HG02970 (cell line): ENCODE data around the gene USP38.
"Not testable (repeated sequence)": the region's sequence is repeated elsewhere in the genome, so short reads cannot be mapped to it uniquely, and the experiment has no call there.

ENCODE experiments used
- ATAC-seq: cut with Tn5 transposase; IDR thresholded peaks from one replicate; pipeline ENCODE4 v1.9.1; 2021; ENCODE audit warnings: mild to moderate bottlenecking, moderate library complexity, moderate number of reproducible peaks; ENCODE audit not compliant: unreplicated experiment, low FRiP score

Gene USP38

DNA sequence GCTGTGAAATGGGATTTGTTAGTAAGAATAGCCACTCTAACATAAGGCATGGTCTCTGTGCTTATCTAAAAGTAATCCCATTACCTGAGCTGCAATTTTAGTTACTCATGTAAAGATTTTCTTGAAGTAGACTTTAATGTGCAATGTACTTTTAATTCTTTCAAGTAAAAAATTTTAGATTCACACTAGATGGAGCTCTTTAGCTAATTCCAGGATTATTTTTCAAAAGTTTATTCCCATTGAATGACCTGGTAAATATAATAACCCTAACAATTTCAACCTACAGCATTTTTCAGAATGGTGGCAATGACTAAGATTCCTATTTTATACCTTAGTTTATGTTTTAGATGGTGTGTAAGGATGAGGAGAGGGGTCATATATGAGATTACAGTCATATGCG, 18.1 kb downstream of the USP38 start:
- no peak for ATAC-seq

DNA sequence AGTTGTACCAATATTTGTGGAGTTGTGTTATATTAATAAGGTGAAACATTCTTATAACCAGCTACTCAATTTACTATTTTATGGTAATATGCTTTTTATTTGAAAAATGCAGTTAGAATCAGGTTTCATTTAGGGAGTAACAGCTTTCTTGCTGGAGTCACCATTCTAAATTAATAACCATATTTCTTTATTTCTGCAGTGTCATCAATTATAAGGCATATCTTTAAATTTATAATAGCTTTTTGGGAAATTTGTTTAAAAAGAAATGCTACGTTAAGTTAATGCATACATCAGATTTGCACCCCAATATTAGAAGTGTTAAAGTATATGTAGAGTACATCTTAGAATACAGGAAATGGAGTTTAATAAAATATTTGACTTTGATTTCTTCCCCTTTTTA, 18.9 kb downstream of the USP38 start:
- ATAC-seq: no peak

DNA sequence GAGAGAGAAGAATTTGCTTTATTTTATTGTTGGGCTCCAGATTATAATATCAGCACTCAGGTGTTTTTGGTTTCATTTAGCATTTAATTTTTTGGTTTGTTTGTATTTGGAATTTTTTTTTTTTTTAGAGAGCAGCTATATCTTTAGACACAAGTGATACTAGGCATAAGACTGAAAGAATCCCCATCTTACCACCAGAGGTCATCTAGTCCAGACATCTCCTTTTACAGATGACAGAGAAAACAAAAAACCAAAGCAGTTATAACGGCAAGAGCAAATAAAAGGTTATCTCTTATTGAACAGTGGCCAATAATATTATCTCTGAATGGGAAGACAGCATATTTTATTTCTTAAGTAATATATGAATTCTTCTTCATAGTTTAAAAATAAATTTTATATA, 22.8 kb downstream of the USP38 start:
- no peak for ATAC-seq

DNA sequence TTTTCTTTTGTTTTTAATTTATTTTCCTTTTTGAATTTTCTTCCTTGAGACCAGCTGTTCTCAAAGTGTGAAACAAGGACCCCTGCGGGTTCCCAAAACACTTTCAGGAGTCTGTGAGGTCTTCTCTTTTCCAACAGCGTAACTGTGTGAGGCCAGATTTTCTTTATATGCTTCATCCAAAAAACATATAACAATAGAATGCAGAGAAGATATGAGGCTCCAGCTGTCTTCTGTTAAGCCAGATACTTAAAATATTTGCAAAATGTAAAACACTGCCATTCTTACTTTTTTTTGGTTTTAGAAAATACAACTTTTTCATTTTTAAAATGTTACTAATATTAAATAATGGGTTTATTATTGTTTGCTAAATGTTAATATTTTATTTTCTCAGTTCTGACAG, 27.8 kb downstream of the USP38 start:
- no peak for ATAC-seq

DNA sequence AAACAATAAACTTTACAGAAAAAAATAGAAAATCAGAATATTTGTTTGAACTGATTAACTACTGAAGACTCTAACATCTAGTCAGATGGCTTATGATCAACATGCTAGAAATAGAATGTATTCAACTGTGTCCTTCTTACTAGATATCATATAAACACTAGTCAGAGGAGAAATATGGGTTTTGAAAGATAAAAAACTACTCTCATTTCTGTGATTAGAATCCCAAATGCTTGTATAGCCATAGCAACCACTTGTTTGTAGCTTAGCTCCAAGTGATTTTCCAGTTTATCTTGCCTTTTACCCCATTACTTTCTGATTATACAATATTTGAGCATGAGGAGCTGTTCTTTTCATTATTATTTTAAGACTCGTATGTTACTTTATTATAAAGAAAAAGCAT, 31.2 kb downstream of the USP38 start:
- no peak for ATAC-seq

DNA sequence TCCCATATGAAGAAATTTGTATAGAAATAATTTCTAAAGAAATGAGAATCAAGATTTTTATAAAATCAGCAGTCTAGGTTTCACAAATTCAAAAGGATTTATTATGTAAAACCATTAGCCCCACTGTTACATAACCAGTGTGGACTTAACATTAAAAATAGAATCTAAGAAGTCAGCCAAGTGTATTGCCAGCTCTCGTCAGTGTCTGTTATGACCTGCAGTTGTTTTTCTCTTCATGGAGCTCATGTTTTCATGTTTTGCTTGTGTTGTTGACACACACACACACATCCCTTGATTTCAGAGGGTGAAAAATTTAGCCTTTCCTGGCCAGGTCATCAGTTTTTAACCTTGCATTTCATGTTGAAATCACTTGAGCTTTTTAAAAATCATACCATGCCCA, 39.5 kb downstream of the USP38 start:
- ATAC-seq: no peak

DNA sequence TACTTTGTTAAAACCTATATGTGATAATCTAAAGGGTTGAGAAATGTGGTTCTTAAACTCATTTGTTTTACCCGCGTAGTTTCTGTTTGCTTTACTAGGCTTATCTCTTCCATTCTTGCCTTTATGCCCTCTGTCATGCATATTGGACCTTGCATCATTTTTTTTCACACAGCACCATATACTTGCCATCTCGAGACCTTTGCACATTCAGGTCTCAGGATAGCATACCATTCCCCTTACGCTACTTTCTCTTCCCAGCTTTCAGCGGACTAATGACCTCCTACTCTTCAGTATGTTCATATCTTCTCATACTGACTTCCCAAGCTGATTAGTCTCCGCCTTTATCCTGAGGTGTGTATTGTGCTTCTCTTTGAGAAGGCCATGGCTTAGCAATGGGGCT, 40.5 kb downstream of the USP38 start:
- no peak for ATAC-seq

DNA sequence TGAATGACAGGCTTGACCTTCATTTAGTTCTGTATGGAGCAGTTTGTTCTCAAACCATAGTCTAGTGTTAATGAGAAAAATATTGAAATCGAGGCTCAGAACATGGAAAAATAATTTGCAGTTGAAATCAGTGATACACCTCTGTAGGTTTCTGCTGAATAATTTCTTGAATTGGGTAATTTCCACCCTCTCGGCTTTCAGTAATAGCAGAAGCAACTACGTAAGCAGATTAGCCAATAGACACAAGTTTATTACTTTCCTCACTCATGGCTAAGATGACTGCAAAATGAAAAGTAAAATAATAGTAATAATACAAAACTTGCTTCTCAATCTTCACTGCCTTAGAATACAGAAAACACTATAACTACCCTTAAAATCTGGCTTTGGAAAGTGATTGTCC, 46.0 kb downstream of the USP38 start:
- ATAC-seq: no peak

DNA sequence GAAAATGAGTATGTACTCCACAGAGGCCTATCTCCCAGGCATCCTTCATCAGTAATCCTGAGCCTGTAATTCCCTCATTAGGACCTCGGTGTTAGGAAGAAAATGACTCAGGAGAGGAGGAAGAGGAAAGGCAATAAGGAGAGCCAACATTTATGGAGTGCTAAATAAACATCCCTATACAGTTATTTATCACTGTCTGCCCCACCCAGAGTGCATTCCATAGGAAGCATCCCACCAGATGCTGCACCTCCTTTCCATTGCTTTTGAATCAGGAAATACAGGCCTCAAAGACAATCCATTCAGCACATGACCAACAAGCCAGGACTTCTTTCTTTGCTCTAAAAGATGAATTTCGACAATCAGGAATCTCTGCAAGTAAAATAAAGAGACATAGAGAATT, 47.6 kb downstream of the USP38 start:
- ATAC-seq: no peak

DNA sequence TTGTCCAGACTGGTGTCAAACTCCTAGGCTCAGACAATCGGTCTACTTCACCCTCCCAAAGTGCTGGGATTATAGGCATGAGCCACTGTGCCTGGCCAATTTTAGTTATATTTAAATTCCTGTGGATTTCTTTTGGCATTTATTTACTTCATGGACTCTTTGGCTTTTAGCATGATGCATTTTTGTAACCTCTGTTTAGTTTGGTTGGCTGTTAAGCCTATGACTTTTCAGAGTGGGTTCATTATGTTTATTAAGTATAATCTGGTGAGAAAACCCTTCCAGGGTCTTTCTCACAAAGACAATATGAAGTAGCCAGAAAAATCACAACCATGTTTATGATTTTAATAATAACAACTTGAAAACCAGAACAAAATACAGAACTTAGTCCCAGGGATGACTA, 49.4 kb downstream of the USP38 start:
- no peak for ATAC-seq

DNA sequence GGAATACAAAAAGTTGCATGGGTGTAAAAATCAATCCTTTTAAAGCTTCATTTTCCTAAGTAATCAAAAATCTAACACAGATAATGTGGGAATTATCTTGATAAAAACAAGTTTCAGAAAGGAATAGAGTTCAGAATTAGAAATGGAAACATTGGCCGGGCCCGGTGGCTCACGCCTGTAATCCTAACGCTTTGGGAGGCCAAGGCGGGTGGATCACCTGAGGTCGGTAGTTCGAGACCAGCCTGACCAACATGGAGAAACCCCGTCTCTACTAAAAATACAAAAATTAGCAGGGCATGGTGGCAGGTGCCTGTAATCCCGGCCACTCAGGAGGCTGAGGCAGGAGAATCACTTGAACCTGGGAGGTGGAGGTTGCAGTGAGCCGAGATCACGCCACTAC, 52.5 kb downstream of the USP38 start:
- ATAC-seq: not testable (repeated sequence)

DNA sequence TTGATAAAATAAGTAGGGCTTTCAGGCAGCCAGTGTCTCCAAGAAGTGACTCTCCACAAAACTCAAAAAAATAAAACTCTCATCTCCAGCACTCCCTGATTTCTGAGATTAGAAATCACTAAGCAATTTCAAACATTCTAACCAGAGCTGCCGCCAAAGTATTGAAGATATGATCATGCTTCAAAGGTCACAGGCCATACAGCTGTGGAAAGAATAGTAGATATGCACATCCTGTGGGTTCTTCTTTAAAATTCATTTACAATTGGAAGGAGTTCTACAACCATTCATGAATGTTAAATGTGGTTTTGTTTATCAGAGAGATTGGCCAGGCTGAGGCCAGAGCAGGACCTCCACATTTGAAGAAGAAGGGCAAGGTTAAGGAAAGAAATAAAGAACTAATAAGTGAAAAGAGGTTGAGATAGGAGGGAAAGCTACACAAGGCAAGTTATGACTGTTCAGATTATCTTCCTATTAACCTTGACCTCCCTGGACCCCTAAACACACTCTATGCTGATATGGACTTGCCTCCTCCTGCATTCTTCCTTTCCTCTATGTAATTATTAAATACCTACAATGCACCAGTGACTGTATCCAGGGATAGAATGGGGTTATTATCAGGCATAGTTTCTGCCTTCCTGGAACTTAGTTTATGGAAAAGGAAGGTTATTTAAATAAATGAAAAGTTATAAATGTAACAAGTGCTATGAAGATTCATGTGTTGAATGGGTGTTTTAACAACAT, 56.4 kb downstream of the USP38 start:
- ATAC-seq: no peak

DNA sequence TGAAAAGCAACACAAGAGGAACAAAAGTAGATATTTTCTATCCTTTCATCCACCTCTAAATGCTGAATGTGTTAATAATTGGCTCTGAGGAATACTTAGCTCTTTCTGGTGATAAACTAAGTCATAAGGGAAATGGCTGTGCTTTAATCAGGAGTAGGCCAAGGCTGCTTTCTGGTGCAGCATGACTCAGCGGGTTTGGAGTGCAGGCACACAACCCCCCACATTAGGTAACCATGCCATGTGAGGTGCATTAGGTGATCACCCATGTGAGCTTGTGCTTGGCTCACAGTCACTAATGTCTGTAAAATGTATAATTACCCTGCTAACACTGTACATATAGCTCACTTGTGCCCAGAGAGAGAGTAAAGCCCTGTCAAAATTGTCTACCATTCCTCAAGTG, 57.2 kb downstream of the USP38 start:
- no peak for ATAC-seq

DNA sequence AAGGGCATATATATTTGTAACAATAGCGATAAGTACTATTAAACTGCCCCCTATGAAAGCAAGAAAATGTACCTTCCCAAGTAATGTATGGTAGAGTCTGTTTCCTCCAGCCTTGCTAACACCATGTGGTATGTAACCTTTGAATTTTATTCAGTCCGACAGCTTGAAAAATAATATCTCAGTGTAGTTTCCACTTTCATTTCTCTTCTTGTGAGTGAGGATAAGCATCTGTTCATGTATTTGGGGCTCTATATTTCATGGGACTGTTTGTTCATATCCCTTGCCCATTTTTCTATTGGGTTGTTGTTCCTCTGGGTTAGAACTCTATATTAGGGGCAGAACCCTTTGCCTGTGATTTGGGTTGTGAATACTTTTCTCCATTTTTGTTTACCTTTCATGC, 58.3 kb downstream of the USP38 start:
- ATAC-seq: no peak

DNA sequence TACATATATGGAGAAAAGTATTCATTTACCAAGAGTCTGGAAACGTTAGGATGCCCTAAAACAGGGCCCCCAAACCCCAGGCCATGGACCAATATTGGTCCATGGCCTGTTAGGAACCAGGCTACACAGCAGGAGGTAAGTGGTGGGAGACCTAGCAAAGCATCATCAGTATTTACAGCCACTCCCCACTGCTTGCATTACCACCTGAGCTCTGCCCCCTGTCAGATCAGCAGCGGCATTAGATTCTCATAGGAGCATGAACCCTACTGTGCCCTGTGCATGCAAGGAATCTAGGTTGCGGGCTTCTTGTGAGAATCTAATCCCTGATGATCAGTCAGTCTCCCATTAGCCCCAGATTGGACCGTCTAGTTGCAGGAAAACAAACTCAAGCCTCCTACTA, 62.3 kb downstream of the USP38 start:
- no peak for ATAC-seq

DNA sequence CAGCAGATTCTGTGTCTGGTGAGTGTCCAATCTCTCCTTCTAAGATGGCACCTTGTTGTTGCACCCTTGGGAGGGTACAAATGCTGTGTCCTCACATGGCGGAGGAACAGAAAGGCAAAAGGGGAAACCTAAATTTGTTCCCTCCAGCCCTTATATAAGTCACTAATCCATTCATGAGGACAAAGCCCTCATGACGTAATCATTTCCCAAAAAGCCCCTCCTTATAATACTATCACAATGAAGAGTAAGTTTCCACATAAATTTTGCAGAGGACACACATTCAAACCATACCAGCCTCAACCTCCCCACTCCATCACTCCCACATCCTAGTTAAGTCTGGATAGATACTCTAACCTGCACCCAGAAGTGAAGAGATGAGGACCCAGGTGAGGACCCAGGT, 63.1 kb downstream of the USP38 start:
- ATAC-seq: no peak

DNA sequence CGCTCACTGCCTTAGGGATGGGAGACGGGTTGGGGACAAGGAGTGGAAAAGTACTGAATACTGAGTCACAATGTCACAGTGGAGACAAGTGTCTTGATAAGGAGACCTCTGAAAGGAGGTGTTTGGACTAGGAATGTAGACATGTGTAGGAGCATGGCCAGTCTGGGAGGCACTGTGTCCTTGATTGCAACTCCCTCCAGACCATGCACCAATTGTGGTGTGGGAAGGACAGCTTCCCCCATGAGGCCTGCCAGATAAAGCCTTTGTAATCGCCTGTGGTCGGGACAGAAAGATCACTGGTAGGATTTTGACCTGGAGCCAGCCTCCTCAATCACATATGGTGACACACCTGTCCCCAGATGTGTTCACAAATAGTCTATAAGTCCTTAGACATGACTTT, 64.1 kb downstream of the USP38 start:
- ATAC-seq: no peak

DNA sequence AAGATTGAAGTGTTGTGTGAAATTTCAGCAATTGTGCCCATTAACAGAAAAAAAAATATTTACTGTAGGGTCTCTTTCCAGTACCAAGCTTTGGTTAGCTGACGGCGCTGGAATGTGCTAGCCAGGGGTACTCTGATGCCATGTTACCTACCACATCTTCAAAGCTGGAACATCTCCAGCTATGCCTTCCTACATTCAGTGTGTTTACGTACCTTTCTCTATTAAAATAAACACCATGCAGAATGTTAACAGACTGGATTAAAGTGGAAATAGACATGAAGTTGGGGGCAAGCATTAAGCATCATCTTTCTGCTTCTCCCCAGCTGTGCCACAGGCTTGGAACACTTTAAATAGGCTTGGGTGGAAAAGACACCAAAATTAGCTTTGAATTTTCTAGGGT, 65.9 kb downstream of the USP38 start:
- no peak for ATAC-seq

DNA sequence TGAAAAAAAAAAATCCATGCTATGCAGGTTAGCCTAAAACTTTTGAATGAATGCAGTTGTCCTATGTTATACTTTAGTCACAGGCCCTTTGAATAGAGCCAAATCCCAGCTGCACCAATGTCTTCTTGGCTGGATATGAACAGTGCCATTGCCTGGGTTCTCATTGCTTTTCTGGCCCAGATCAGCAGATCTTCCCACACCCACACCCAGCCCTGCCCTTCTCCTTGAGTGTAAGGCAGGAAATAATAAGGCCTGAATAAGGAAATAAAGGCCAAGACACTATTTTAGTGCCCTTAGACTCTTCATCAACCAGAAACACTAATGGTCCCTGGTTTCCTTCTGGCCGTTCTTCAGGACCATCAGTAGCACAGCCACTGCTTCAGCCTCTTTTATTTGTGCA, 66.6 kb downstream of the USP38 start:
- no peak for ATAC-seq

DNA sequence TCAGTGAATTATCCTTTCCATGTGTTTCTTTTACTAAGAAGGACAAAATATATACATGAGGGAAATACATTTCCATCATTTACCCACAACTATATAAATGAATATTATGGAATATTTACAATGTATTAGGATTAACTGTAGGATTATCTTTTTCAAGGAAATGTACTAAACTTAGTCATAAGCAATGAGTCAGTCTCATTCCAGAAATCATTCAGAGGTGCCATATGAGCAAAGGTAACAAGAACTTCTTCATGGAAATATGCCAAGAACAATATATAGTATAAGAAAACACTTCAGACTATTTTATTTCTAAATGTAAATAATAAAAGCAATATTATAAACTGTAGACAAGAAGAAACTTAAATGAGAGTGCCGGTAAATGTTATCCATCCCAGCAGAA, 67.1 kb downstream of the USP38 start:
- no peak for ATAC-seq

DNA sequence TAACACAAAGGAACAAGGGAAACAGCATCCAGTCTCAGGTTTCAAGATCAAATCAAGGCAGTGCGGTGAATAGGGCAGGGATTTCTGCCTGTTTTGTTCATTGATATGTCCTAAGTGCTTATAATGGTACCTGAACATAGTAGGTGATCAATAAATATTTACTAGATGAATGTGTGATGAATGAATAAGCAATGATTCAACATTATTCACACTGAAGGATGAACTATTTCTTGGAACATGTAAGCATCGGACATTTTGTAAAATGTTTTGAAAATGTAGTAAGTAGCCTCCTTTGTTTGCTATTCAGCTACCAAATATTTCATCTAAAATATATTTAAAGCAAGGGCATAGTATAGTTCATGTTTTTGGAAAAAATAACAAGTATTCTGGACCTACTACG, 67.8 kb downstream of the USP38 start:
- ATAC-seq: no peak

DNA sequence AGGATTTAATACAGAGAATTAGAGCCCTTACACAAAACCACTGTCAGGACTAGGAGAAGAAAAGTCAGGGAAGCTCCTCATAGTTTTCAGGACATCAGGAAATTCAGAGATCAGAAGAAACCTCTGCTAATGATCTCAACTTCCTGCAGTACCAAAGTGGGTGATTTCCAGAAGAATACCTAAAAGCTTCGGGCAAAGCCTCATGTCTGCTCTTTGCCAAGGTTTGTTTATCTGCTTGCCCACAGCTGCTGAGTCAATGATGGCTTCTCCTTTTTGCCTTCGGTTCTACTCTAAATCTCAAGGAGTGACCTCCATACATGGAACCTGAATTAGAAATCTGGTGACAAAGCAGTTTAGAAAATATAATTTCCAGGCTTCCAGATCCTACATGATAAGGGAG, 68.4 kb downstream of the USP38 start:
- ATAC-seq: no peak
